Epidermal melanocyte (primary cell): ENCODE data around the gene AGK.

Experiments
- DNase-seq: peaks from one replicate; pipeline ENCODE4 v3.0.0; 2011; ENCODE audit warnings: low spot score; ENCODE audit not compliant: insufficient read length

AGK gene

DNA sequence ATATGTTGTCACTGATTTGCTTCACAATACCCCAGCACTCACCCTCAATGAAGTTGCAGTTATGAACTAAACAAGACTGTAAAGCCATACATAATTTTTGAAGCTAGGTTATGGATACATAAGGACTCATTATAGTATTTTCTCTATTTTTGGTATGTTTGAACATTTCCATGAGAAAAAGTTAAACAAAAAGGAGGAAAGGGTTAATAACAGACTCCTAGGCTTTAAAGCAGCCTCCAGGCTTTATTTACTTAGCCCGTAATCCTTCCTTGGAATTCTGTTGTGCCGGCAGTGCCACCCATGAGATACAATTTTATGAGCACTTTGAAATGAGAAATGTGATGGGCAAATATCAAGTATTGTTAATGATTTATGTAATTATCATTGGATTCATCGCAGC, 152.9 kb downstream of the AGK start:
- no peak for DNase-seq

DNA sequence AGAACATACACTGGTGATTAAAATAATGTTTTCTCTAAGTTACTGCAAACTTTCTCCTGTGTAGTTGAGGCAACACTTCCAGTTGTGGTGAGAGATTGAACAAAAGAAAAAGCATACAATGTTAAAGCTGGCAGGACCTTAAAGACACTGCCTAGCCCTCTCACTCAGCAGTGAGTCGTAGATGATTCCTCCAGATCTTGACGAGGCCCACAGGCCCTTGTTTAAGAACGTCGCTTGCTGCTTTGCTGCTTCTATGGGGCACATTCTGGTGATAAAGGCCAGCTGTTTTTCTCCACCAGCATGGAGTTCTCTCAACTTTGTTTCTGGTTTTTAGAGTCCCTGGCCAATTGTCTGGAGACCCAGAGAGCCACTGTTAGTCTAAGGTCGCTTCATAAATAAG, 153.5 kb downstream of the AGK start:
- no peak for DNase-seq
